Thyroid gland (tissue), 4 donors: ENCODE measurements around the gene PDHA2. TPM values are rescaled to one million over a fixed set of nuclear protein-coding genes. Genes with fewer than 3 reads are reported as not detected.
A peak's percentile ranks its signal among the peaks of the same experiment; 100 is the strongest.

Experiments used
- DNase-seq, 2 donors: peaks; one replicate each; pipeline ENCODE4 v3.0.0-alpha.2; 2019
- H3K27ac ChIP-seq, 3 donors: fragments of 200-600 bp; sonication (generic); 1 replicate in 2 of 3; 2 replicates in 1 of 3; pipeline ENCODE4 v1.5.1; 2016 to 2019; ENCODE audit warnings: mild to moderate bottlenecking in 1 of 3, moderate library complexity in 1 of 3
- H3K27me3 ChIP-seq: fragments of 200-600 bp; sonication (generic); one replicate; pipeline ENCODE4 v1.5.1; 2019
- H3K36me3 ChIP-seq, 2 donors: fragments of 200-600 bp; sonication (generic); one replicate each; pipeline ENCODE4 v1.5.1; 2016 to 2019
- H3K4me1 ChIP-seq, 2 donors: fragments of 200-600 bp; sonication (generic); one replicate each; pipeline ENCODE4 v1.5.1; 2017 to 2019
- H3K4me3 ChIP-seq, 3 donors: fragments of 200-600 bp; sonication (generic); replicated peaks in 1 of 3; 1 replicate in 2 of 3; 2 replicates in 1 of 3; pipeline ENCODE4 v1.5.1; 2016; ENCODE audit warnings: mild to moderate bottlenecking in 1 of 3
- H3K9me3 ChIP-seq: fragments of 200-600 bp; sonication (generic); one replicate; pipeline ENCODE4 v1.5.1; 2017
- POLR2A ChIP-seq, 2 donors: fragments of 450-650 bp; IDR thresholded peaks; one replicate each; pipeline ENCODE4 v1.6.1; 2017; ENCODE audit warnings: antibody characterized with exemption in 2 of 2, mild to moderate bottlenecking in 2 of 2, moderate library complexity in 1 of 2
- WGBS, 2 donors: methylation state at CpG; one replicate each; pipeline ENCODE4 v1.1.5; 2017; 5-methylcytosine and 5-hydroxymethylcytosine counted together
- intact Hi-C: fragments of 100-400 bp; cut with DNase I; formaldehyde crosslinking; loops from one replicate; pipeline ENCODE4 v1.15.1; 2023
- total RNA-seq, 4 donors: library from RNA; depleted of rRNA; stranded (reverse); fragments of >200 nt; gene quantifications; one replicate each; pipeline ENCODE4 v1.2.3, GENCODE V29; 2016
- TF ChIP-seq, protein P1 (sequence below), 6 experiments: fragments of 200-600 bp in 3 of 6; fragments of 450-650 bp in 3 of 6; sonication (generic) in 3 of 6; IDR thresholded peaks; one replicate each; pipeline ENCODE4 v1.5.1; 2016 to 2019; ENCODE audit warnings: antibody characterized with exemption in 6 of 6, mild to moderate bottlenecking in 2 of 6, inconsistent platforms in 1 of 6, moderate library complexity in 1 of 6

Gene PDHA2
- total RNA-seq, 4 donors from 2014 or later = 0.27 TPM; not detected in 3

DNA sequence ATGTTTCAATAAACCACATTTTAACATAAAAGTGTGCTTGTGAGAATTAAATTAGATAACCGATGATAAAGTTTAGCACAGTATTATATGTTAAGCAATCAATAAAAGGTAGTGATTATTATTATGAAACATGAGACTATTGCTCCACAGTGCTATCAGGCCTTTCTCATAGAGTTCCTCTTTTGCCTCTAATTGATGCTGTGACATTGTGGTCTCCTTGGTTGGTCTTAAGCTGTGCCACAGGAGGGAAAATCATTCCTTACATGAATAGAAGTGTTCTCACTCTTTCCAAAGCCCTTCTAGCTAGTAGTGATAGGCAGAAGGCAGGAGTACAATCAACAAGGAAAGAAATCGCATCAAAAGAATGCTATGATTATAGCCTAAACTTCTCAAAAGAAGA, 9.2 kb upstream of the PDHA2 start:
- intact Hi-C loops = no loop called here
- H3K36me3 ChIP-seq = no peaks in the 10 kb centered on the region
- TF ChIP-seq, protein P1, sequence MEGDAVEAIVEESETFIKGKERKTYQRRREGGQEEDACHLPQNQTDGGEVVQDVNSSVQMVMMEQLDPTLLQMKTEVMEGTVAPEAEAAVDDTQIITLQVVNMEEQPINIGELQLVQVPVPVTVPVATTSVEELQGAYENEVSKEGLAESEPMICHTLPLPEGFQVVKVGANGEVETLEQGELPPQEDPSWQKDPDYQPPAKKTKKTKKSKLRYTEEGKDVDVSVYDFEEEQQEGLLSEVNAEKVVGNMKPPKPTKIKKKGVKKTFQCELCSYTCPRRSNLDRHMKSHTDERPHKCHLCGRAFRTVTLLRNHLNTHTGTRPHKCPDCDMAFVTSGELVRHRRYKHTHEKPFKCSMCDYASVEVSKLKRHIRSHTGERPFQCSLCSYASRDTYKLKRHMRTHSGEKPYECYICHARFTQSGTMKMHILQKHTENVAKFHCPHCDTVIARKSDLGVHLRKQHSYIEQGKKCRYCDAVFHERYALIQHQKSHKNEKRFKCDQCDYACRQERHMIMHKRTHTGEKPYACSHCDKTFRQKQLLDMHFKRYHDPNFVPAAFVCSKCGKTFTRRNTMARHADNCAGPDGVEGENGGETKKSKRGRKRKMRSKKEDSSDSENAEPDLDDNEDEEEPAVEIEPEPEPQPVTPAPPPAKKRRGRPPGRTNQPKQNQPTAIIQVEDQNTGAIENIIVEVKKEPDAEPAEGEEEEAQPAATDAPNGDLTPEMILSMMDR (IDR thresholded peaks at IDR 0.05) = no peak
- no peak for TF ChIP-seq POLR2A (IDR thresholded peaks at IDR 0.05)
- H3K9me3 ChIP-seq = no peaks in the 10 kb centered on the region
- H3K27ac ChIP-seq = no peak overlapping the region
- DNase-seq = no peak
- 95 to 98% methylated on average over 2 of the region's 2 CpGs for WGBS, 2 donors
- H3K4me3 ChIP-seq = no peak overlapping the region
- peaks cover 0 to 5% of the 10 kb centered on the region in 2 donors for H3K4me1 ChIP-seq
- H3K27me3 ChIP-seq = no peaks in the 10 kb centered on the region

DNA sequence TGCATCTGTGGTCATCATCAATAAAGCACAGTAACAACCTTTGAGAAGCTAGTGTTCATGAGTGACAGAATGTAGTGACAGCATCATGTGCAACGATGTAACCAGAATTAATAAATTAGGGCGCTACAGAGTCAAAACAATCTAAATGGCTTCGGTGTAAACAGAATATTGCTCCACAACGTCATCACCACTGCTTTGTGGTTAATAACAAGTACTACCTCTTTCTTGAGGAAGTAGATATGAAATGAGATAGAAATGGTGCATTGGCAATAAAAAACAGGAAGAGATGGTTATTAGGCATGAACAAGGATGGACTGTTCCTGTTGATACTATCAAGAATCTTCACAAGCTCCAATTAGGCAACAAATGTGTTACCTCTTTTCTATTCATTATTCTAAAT, 8.7 kb upstream of the PDHA2 start:
- no peak overlapping the region for H3K4me3 ChIP-seq
- H3K27ac ChIP-seq = no peak overlapping the region
- WGBS, 2 donors = 62 to 77% methylated on average over 4 of the region's 4 CpGs
- intact Hi-C loops = no loop called here
- H3K36me3 ChIP-seq = no peaks in the 10 kb centered on the region
- H3K27me3 ChIP-seq = no peaks in the 10 kb centered on the region
- H3K9me3 ChIP-seq = no peaks in the 10 kb centered on the region
- no peak for DNase-seq
- no peak for TF ChIP-seq POLR2A (IDR thresholded peaks at IDR 0.05)
- TF ChIP-seq, protein P1 (IDR thresholded peaks at IDR 0.05) = no peak
- H3K4me1 ChIP-seq = peaks cover 0 to 5% of the 10 kb centered on the region in 2 donors

DNA sequence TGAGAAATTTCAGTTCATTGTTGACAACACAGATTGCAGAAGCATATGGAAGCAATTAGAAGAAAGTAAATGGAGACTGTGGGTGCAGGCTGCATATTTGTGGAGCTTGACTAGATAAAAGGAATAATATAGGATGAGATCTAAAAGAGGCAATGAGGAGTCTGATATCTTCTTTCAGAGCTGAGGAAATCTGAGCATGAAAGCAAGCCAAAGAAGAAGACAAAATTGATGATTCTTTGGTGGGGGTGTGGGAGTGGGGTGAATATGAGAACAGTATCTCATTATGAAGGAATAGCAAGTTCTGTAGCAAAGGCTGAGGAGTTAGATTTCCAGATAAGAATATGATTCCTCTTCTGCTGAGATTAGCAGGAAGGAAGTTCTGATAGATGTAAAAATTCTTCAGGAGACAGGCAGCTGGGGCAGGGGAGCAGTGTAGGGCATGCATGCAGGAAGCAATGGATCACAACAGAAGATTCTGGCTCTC, 6.1 kb upstream of the PDHA2 start:
- no peaks in the 10 kb centered on the region for H3K9me3 ChIP-seq
- peaks cover 0 to 5% of the 10 kb centered on the region in 2 donors for H3K4me1 ChIP-seq
- no peak for DNase-seq
- no peaks in the 10 kb centered on the region for H3K27me3 ChIP-seq
- H3K4me3 ChIP-seq = no peak overlapping the region
- H3K36me3 ChIP-seq = no peaks in the 10 kb centered on the region
- TF ChIP-seq, protein P1 (IDR thresholded peaks at IDR 0.05) = no peak
- TF ChIP-seq POLR2A (IDR thresholded peaks at IDR 0.05) = no peak
- no peak overlapping the region for H3K27ac ChIP-seq
- intact Hi-C loops = no loop called here

DNA sequence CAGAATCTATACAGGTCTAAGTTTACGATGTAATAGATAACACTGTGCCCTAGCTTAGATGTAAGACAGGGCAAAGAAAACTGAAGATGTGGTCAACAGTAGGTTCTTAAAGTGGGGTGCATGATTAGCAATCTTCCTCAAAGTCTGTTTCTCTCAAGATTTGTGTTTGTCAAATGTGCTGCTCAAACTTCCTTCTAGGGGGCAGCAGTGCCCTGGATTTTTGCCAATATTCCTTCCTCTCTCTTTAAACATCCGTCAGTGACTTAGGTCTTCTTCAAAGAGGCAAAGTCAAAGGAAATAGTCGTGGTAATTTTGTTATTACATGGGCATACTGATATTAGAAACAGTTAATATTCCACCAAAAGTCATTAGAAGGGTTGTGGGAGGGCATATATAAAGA, 4.2 kb upstream of the PDHA2 start:
- H3K4me1 ChIP-seq = no peaks in the 10 kb centered on the region
- no peak for DNase-seq
- intact Hi-C loops = no loop called here
- no peak for TF ChIP-seq POLR2A (IDR thresholded peaks at IDR 0.05)
- TF ChIP-seq, protein P1 (IDR thresholded peaks at IDR 0.05) = peak in 1 of 6 experiments; percentile 6
- 63 to 64% methylated on average over 3 of the region's 3 CpGs for WGBS, 2 donors
- H3K9me3 ChIP-seq = no peaks in the 10 kb centered on the region
- no peaks in the 10 kb centered on the region for H3K27me3 ChIP-seq
- no peak overlapping the region for H3K27ac ChIP-seq
- H3K36me3 ChIP-seq = no peaks in the 10 kb centered on the region
- H3K4me3 ChIP-seq = no peak overlapping the region

DNA sequence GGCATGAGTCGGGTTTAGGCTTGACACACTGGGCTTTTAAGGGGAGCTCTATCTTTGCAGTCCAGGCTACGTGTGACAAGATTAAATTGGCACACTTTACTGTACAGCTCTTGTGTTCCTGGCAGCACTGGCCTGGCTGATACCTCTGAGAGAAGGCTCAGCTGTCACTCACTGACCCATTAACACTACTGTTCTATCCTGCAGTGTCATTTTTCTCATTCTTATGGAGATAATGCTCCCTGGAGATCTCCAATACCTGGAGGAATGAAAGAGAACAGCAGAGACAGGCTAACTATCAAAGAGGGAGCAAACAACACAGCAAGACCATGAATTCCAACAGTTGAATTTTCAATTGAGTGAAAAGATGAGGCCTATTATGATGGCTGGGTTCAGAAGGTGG, 1.7 kb upstream of the PDHA2 start:
- H3K27ac ChIP-seq = no peak overlapping the region
- H3K27me3 ChIP-seq = no peaks in the 10 kb centered on the region
- H3K4me1 ChIP-seq = no peaks in the 10 kb centered on the region
- H3K36me3 ChIP-seq = no peaks in the 10 kb centered on the region
- intact Hi-C loops = no loop called here
- no peak for DNase-seq
- no peak overlapping the region for H3K4me3 ChIP-seq
- TF ChIP-seq POLR2A (IDR thresholded peaks at IDR 0.05) = no peak
- TF ChIP-seq, protein P1 (IDR thresholded peaks at IDR 0.05) = no peak
- no peaks in the 10 kb centered on the region for H3K9me3 ChIP-seq
- WGBS, 2 donors = 84 to 90% methylated on average over 2 of the region's 2 CpGs
